AG09309 (cell line): Measurements from ENCODE around the gene RALBP1.
A peak's percentile ranks its signal among the peaks of the same experiment; 100 is the strongest.

ENCODE experiments used
- DNase-seq: peaks from one replicate; pipeline ENCODE4 v3.0.0-alpha.2; 2010; ENCODE audit warnings: low read depth
- H3K4me3 ChIP-seq: 2 replicates; pipeline ENCODE4 v1.5.1; 2011; ENCODE audit warnings: mild to moderate bottlenecking, low read depth, low read length, moderate library complexity; ENCODE audit not compliant: control insufficient read depth
- CTCF ChIP-seq: IDR thresholded peaks from 2 replicates; pipeline ENCODE4 v1.5.1; 2011; ENCODE audit warnings: mild to moderate bottlenecking, low read depth, low read length, inconsistent platforms; ENCODE audit not compliant: insufficient read depth, control insufficient read depth; ENCODE audit errors: missing control alignments

Gene RALBP1

GRCh38 chr18:9570255-9570654, 94.9 kb downstream of the RALBP1 start:
- no peak for TF ChIP-seq CTCF
- no peak for DNase-seq
- H3K4me3 ChIP-seq: no peak overlapping the region

GRCh38 chr18:9571546-9571945, 96.2 kb downstream of the RALBP1 start:
- no peak overlapping the region for H3K4me3 ChIP-seq
- no peak for TF ChIP-seq CTCF
- no peak for DNase-seq

GRCh38 chr18:9574473-9575115, 99.3 kb downstream of the RALBP1 start:
- DNase-seq: no peak
- no peak overlapping the region for H3K4me3 ChIP-seq
- no peak for TF ChIP-seq CTCF

GRCh38 chr18:9575558-9575957, 100.2 kb downstream of the RALBP1 start:
- no peak overlapping the region for H3K4me3 ChIP-seq
- DNase-seq: peak; percentile 87
- peak; percentile 68 for TF ChIP-seq CTCF

- TF ChIP-seq CTCF: no peak
- no peak overlapping the region for H3K4me3 ChIP-seq
- no peak for DNase-seq
These were observed 102.0 kb downstream of the RALBP1 start for GRCh38 chr18:9577361-9577760.

GRCh38 chr18:9578306-9578705, 103.0 kb downstream of the RALBP1 start:
- no peak overlapping the region for H3K4me3 ChIP-seq
- DNase-seq: no peak
- no peak for TF ChIP-seq CTCF
